NCI-H748 (cell line): ENCODE data around the gene MCRIP2.
A peak's percentile ranks its signal among the peaks of the same experiment; 100 is the strongest.
"Not testable (repeated sequence)": the region's sequence is repeated elsewhere in the genome, so short reads cannot be mapped to it uniquely, and the experiment has no call there.

Source experiments
- DNase-seq: peaks from one replicate; lab custom pipeline; 2025; ENCODE audit not compliant: unreplicated experiment; lab: John Stamatoyannopoulos, UW

Gene MCRIP2

DNA sequence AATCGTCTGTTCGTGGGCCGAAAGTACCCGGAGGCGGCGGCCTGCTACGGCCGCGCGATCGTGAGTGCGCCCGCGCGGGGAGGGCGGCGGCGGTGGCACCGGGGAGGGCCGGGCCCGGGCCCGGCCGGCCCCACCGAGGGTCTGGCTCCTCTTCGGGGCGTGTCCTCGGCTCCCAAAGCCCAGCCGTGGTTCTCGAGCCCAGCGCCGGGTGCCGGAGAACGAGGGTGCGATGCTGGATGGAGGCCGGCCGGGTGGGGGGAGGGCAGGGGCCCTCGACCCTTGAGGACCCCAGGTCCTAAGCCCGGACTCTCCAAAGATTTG is 39.0 kb downstream of the MCRIP2 start:
- DNase-seq = no peak

DNA sequence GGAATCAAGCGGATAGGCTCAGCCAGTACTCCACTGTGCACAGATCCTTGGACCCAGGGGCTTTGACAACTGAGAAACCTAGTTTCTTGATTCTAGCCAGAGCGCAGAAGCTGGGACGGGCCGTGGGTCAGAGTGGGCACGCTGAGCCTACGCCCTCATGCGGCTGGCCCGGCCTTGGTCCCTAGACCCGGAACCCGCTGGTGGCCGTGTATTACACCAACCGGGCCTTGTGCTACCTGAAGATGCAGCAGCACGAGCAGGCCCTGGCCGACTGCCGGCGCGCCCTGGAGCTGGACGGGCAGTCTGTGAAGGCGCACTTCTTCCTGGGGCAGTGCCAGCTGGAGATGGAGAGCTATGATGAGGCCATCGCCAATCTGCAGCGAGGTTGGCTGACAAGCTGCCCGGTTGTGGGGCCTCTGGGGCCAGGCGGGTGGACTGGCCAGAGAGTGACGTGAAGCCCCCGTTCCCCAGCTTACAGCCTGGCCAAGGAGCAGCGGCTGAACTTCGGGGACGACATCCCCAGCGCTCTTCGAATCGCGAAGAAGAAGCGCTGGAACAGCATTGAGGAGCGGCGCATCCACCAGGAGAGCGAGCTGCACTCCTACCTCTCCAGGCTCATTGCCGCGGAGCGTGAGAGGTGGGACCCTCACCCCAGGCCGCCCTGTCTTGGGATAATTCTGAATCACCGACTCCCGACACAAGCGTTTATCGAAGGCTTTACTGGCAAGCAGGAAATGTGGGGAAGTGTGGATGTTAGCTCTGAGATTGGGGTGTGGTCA is 39.5 kb downstream of the MCRIP2 start:
- DNase-seq = no peak

DNA sequence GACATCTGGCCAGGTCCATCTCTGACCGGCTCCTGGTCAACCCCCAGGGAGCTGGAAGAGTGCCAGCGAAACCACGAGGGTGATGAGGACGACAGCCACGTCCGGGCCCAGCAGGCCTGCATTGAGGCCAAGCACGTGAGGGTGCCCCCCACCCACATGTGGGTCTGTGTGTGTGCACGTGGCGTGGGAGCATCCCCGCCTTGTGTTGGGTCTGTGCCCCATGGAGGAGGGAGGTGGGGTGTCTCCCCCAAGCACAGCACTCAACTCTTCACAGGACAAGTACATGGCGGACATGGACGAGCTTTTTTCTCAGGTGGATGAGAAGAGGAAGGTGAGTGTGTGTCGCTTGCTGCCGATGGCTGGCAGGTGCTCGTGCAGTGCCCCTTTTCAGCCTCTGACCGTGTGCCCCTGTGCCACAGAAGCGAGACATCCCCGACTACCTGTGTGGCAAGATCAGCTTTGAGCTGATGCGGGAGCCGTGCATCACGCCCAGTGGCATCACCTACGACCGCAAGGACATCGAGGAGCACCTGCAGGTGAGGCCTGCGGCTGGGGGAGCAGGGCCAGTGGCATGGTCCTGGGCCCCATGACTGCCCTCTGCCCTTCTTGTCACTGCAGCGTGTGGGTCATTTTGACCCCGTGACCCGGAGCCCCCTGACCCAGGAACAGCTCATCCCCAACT is 40.3 kb downstream of the MCRIP2 start:
- DNase-seq = peak; percentile 6

DNA sequence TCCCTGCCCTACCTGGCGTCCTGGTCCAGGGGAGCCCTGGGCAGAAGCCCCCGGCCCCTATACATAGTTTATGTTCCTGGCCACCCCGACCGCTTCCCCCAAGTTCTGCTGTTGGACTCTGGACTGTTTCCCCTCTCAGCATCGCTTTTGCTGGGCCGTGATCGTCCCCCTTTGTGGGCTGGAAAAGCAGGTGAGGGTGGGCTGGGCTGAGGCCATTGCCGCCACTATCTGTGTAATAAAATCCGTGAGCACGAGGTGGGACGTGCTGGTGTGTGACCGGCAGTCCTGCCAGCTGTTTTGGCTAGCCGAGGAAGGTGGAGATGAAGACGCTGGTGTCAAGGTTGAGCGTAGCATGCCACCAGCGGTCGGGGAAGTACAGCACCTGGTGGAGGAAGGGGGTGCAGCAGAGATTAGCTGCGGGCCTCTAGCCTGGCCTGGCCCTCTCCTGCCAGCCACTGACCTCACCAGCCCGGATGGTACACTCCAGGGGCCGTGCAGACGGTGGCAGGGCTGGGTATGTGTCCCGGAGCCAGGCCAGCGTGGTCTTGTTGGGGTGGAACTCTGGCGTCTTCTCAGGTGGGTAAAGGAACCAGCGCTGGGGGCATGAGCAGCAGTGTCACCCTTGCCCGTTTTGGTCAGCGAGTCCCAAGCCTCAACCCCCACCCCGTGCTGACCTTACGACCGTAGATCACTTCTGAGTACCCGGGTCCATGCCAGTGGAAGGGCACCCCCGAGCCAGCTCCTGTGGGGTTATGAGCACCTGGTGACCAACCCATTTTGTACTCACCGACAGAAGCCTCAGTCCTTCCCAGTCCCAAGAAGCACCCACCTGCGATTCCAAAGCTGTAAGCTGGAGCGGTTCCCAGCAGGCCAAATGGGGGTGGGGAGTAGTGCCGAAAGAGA is 41.1 kb downstream of the MCRIP2 start:
- no peak for DNase-seq

DNA sequence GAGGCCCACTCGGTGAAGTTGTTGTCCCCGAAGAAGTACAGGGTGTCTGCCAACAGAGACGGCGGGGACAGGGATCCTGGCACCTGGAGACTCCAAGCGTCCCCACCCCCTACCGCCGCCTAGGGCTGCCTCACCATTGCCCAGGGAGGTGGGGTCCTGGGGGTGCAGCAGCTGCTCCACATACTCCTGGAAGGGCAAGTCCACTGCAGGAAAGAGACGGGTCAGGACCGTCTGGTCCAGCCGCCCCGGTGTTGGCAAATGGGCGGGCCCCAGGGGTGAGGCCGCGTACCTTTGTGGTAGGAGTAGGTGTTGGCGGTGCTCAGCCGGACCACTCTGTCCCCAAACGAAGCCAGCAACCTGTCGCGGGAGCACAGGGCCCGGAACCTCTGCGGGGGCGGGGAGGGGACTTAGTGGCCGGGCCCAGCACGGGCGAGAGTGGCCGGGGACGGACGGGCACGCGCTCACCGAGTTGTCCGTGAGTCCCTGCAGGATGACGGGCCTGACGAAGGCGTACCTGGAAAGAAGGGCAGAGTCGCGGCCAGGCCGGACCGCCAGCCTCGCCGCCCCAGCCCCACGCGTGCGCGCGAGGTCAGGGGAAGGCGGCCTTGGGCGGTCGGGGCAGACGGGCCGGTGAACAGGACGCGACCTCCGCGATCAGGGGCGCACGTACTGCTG is 41.9 kb downstream of the MCRIP2 start:
- DNase-seq = no peak

DNA sequence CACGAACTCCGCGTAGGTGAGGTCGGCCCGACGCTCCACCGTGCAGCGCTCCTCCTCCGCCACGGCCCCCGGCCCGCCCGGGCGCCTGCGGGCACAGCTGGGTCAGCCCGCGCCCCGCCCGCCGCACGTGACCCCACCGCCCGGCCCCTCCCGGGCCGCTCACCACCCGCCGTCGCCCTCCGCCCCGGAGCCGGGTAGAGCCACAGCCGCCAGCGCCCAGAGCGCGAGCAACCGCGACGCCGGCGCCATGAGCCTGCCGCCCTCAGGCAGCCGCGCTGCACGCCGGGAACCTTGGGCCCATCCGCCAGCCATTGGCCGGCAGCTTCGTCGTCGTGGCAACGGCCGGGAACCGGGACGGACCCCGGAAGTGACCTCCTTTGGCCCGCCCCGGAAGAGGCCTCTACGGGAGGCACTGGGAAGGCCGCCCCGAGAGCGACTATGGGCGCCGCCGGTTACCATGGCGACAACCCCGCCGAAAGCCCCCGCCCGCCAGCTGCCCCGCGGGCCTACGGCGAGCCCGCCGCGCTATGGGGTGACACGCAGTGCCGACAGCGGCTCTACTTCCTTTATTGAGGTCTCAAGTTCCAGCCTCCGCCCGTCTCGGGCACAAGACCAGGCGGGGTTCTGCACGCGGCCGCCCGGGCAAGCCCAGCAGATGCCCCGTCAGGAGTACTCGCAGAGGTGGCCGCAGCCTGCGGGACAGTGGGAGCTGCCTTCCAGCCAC is 42.6 kb downstream of the MCRIP2 start, which contains the start of gene JMJD8:
Gene JMJD8 (minus strand): TSS at position 264 of the 724 bp plus-strand sequence. CDS start 15 bp downstream, at position 249.
- peak; percentile 95 for DNase-seq

DNA sequence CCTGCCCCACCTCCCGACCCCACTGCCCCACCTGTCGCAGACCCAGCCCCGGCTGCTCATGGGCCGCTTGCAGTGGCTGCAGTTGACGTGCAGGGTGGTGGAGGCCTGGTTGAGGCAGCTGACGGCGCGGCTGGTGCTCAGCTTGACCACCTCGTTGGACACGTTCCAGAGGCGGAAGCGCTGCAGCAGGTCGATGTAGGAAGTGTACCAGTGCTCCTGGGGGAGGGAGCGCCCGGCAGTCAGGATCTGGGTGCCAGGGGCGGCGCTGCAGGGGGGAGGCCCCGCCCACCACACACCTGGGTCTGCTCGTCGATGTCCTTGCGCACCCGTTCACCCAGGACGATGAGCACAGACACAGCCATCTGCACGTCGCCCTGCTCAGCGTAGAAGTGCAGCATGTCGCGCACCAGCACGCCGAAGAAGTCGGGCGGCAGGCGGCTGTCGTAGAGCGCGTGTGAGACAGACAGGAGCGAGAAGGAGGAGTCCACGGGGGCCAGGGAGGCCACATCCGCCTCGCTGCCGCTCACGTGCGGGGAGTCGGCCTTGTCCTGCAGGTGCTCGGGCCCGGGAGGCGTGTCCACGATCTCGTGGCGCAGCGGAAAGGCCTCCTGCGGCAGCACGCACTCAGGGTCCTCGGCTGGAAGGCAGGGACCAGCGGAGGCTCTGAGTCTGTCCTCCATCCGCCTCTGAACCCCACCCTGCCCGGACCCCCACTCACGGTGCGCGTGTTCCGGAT is 43.5 kb downstream of the MCRIP2 start:
- DNase-seq = no peak

DNA sequence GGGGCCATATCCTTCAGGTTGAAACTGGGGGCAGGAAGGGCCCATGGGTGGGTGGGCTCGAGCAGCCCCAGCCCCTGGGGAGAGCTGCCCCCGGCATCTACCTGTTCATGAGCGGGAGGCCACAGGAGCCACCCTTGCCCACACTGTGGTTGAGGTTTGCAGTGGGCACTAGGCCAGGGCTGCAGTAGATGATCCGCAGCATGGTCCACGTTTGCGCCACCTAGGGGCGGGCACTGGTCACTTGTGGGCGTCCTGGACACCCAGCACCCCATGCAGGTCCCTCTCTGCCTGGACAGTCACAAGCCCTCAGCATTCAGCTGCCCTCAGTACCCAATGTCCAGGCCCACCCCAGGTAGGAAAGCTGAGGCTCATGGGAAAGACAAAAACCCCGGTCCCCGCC is 44.3 kb downstream of the MCRIP2 start:
- DNase-seq = peak; percentile 31

DNA sequence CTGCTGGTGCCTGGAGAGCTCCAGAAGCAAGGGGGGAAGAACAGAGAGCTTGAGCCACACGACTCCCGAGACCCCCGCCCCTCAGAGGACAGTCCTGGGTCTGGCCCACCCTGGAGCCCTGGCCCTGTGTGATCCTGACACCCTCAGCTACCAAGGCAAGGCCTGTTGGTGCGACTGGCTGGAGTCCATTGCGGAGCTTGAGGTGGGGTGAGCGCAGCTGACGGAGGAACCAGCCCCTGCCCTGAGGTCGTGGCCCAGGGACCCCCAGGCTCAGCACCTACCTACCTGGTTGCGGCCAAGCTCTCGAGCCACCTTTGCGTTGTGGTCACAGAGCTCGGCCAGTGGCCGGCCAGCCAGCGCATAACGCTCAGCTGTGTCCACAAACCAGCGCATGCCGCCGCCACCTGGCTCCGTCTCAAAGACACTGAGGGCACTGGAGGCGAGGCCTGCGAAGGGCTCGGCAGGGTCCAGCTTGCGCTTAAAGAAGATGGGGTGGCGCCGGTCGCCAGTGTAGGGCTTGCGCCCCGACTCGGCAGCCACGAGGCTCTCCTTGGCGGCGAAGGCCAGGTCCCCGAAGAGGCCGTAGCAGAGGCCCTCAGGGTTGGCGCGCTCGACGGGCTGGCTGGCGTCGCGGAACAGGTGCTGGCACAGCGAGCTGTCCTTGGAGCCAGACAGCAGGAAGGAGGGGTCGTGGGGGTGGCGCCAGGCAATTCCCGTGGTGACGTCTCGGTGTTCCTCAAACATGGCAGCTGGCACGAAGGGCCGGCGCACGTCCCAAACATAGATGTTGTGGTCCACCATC is 45.0 kb downstream of the MCRIP2 start:
- DNase-seq = no peak

DNA sequence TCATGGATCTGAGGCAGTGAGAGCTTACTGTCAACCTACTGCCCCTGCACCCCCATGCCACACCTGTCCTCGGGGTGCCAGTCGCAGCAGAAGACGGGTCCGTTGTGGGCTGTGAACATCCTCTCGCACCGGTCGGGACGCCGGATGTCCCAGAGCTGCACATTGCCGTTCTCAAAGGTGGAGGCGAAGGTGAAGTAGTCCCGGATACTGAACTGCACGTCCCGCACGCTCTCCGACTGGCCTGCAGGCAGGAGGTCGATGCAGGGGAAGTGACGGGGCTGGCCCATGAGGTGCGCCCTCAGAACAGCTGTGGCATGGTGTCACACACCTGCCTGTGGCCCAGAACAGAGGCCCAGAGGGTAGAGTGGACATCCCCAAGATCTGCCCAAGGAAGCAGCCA is 45.9 kb downstream of the MCRIP2 start:
- DNase-seq = no peak

DNA sequence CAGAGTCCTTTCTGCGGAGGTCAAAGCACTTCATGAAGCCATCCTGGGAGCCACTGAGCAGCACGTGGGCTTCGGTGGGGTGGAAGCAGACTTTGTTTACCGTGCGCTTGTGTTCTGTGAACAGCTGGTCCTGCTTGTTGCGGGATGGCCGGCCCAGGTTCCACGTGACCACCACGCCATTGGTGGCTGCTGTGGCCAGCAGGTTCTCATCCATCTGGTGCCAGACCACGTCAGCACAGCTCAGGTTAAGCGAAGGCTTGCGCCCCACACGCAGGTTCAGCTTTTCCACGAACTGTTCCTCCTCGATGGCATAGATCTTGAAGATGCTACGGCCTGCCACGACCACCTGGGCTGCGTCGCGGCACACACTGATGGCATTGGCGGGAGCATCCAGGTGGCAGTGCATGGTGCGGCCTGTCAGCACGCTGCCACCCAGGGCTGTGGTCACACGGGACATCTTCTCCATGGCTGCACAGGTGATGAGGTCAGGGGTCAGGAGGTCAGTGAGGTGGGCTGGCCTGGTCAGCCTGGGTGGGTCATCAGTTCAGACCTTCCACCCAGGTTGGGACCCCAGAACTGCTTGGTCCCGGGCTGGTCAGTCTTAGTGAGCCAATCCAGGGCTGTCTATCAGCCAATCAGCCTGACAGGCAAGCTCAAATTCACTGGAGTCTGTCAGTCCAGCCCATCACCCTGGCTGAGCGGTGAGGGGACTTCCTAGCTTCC is 47.7 kb downstream of the MCRIP2 start:
- DNase-seq = no peak

DNA sequence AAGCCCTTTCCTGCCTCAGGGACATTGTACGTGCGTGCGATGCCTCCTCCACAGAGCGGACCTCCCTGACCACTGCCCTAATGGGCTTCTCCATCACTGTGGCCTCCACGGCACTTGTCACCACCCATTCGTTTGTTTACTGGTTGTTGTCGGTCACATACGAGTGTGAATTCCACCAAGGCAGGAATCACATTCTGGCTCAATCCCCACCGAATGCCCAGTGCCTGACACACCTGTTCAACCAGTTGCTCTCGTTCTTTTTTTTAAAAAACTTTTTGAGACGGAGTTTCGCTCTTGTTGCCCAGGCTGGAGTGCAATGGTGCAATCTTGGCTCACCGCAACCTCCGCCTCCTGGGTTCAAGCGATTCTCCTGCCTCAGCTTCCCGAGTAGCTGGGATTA is 49.6 kb downstream of the MCRIP2 start:
- not testable (repeated sequence) for DNase-seq

DNA sequence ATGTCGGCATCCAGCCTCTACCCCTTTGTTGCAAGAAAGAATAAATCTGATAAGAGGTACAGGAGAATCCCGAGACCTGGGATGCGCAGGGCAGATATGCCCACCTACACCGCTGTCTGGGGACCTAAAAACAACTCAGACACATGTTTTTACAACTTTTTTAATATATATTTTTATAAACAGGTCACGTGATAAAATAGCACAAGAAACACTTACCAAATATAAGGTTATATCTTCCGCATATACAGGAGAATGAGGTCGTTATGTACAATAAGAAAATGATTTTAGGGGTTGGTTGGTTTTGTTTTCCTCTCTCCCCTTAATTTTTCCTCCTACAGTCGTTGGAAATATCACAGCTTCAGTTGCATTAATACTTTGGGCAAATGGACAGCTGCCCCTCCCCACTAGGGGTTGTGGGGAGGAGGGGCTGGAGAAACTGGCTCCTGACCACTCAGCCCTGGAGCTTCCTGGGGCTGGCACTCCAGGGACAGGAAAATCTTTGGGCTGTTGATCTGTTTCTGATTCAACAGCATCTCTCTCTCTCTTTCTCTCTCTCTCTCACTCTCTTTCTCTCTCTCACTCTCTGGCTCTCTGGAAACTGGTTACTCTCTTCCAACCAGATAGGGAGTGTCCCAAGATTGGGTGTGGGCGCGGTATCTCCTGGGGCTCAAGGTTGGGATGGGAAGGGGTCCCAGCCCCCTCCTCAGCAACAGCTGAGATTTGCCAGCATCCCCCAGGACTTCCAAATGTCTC is 50.9 kb downstream of the MCRIP2 start:
- no peak for DNase-seq

DNA sequence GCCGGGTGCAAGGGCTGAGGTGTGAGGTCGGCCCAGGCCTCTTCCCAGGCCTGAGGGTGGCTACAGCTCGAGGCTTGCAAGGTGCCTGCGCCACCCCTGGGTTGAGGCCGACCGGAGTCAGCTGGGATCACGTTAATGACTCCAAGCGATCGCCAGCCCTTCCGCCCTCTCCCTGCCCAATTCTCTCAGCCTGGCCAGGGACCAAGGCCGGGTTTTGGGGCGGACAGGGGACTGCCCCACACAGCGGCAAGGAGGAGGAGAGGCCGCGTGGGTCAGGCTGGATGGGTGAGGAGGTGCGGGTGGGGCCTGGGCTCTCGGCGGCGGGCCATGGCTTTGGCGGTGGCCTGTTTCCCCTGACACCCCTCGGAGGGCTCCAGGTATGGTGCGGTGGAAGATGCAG is 51.7 kb downstream of the MCRIP2 start:
- no peak for DNase-seq

DNA sequence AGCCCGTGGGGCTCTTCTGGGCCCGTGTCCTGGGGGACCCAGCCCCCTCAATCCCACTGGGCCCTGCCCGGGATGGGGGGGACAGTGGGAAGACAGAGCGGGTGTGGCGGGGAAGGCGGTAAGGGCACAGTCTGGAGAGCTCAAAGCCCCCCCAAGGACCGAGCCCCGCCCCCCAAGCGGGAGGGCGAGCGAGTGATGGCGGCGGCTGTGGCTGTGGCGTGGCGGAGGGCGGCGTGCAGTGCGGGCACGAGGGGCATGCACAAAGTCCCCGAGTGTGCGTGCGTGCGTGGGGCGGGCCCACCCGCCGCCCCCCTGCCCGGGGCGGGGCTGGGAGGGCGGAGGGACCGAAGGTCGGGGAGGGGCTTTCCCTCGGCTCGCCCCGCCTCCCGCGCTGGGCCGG is 52.1 kb downstream of the MCRIP2 start:
- no peak for DNase-seq

DNA sequence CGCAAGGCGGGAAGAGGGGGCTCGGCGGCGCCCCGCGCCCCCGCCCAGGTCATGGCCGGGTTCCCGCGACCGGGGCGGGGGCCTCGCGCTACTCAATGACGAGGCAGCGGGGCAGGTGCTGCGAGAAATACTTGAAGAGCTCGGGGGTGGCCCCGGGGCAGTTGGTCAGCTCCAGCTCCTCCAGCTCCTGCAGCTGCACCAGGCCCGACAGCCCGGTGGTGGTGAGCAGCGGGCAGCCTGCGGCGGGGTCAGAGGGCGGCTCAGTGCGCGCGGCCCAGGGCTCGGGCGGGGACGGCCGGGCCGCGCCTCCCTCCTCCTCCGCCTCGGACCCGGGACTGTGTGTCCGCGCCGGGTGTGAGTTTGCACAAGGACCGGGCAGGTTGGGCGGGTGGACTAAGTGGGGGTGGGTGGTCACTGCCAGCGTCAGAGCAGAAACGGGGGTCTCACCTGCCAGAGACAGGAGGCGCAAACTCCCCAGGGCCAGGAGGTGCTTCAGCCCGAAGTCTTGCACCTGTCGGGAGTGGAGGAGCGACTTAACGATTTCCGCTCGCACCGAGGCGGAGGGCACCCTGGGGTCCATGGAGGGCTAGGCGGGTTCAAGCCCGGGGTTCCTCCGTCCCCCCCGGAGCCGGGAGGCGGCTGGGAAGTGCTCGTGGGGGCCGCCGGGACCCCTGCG is 52.7 kb downstream of the MCRIP2 start:
- DNase-seq = no peak

DNA sequence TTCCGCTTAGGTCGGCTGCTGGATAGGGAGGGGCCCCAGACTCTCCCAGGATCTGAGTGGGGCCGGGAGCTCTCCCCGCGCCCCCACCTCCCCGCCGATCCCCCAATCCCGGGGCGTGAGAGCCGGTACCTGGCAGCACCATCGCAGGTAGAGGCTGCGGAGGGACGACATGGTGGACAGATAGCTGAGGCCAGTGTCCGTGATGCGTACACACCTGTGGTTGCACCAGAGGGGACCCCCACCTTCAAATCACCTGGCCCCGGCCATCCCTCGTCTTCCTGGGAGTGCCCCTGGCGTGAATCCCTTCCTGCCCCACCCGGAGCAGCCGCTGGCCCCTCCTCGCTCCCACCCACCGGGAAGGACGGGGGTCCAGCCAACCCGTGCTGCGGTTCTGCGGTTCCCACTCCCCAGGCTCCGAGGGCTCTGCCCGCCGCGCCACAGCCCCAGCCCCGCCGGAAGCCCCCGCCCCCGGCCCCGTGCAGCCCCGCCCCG is 53.3 kb downstream of the MCRIP2 start:
- no peak for DNase-seq
